ENCODE results near the gene SEC14L1.

The SEC14L1 gene

DNA sequence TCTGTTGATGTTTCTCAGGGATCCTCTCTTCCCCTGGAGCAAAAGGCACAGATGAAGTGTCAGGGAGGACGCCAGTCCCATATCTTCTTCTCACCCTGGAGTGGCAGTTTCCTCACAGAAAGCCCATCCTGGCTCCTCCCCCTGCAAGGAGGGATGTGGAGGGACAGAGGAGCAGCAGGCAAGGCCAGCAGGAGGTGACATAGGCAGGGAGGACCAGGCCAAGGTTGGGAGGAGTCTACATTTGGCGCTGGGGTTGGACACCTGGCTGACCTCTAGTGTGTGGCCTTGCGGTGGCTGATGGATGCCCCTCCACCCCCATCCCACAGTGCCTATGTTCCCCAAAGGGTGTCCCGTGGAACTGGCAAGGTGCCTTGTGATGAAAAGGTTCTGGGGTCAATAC, 125.4 kb downstream of the SEC14L1 start:
- DNase-seq (ENCODE audit: low read depth), result no peak
- no peak overlapping the region for H3K4me3 ChIP-seq (ENCODE audit: low read length)
- TF ChIP-seq, protein P1, sequence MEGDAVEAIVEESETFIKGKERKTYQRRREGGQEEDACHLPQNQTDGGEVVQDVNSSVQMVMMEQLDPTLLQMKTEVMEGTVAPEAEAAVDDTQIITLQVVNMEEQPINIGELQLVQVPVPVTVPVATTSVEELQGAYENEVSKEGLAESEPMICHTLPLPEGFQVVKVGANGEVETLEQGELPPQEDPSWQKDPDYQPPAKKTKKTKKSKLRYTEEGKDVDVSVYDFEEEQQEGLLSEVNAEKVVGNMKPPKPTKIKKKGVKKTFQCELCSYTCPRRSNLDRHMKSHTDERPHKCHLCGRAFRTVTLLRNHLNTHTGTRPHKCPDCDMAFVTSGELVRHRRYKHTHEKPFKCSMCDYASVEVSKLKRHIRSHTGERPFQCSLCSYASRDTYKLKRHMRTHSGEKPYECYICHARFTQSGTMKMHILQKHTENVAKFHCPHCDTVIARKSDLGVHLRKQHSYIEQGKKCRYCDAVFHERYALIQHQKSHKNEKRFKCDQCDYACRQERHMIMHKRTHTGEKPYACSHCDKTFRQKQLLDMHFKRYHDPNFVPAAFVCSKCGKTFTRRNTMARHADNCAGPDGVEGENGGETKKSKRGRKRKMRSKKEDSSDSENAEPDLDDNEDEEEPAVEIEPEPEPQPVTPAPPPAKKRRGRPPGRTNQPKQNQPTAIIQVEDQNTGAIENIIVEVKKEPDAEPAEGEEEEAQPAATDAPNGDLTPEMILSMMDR (IDR thresholded peaks at IDR 0.05; ENCODE audit: insufficient read depth, low read depth, low read length, missing control alignments), result no peak
